Superior temporal gyrus (tissue), 1 donor: ENCODE results near the gene PTRH2.

ENCODE experiments used
- DNase-seq: peaks from one replicate; pipeline ENCODE4 v3.0.0-alpha.2; 2016; ENCODE audit errors: extremely low spot score

PTRH2 gene

DNA sequence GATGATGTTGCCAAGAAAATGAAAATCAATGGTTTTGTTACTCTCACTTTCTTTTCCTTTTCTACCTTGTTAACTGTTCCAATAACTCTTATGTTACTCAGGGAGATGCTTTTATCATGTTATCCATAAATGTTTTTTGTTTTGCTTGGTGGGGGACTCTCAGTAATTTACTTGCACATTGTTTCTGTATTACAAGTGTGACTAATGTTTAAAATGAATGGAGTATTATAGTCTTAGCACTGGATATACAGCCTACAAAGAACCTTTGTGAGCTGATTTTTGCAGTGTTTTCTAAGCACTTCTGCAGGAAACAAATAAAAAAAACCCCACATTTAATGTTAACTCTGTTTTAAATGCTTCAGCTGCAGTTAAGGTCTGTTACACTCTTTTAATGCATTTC, 12.3 kb upstream of the PTRH2 start:
- peak; percentile 84 for DNase-seq

DNA sequence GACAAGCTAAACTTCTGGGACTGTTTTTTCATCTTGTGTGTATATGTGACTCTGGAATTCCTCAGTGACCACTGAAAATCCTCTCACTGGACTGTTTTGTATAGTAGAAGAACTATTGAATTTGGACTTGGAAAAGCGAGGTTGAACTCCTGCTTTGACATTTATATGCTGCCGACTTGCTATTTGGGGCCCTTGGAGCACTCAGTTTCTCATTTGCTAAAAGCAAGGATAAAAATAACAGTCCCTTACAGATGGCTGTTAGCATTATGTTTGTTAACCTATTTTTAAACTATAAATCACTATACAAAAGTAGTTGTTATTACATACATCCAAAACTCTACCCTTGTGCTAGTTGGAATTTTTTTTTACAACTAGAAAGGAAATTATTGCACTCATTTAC, 9.2 kb upstream of the PTRH2 start:
- DNase-seq = no peak

DNA sequence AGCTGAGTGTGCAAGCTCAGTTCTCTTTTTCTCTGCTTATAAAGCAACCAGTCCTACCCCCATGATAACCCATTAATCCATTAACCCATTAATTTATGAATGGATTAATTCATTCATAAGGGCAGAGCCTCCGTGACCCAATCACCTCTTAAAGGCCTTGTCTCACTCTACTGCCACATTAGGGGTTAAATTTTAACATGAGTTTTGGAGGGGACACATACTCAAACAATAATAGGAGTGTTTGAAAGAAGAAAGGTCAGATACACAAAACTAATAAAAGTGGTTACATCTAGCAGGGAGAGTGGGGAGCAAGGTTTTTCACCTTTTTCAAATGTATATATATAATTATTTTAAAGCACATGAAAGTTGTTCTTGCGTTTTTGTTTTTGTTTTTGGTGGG, 7.0 kb upstream of the PTRH2 start:
- no peak for DNase-seq

DNA sequence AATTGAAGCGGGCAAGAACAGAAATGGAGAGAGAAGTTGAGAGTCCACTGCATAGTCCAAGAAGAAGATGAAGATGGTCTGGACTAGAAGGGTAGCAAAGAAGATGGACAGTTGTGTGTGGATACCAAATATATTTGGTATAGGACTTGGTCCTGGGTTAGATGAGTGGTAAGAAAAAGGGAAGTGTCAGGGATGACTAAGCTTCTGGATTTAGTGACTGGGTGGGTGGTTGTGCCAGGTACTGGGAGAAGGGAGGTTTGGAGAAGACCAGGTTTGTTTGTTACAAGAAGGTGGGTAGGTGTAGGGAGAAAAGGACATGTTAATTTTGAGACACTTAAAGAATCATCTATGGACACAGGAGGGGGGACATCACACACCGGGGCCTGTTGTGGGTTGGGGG, 5.6 kb upstream of the PTRH2 start:
- DNase-seq = no peak

DNA sequence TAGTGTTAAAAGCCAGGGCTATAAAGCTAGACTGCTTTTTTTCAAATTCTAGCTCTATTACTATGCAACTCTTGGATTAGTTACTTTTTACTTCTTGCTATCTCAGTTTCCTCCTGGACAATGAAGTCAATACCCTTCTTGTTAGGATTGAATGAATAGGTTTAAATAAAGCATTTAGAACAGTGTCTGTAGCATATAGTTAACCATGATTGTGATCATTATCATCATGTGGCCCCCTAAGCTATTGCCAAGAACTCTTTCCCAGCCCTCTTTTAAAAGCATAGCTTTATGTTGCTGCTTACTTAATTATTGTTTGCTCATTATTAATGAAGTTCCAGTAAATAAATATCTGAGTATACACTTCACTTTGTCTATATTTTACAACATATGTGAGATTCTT, 4.7 kb upstream of the PTRH2 start:
- no peak for DNase-seq

DNA sequence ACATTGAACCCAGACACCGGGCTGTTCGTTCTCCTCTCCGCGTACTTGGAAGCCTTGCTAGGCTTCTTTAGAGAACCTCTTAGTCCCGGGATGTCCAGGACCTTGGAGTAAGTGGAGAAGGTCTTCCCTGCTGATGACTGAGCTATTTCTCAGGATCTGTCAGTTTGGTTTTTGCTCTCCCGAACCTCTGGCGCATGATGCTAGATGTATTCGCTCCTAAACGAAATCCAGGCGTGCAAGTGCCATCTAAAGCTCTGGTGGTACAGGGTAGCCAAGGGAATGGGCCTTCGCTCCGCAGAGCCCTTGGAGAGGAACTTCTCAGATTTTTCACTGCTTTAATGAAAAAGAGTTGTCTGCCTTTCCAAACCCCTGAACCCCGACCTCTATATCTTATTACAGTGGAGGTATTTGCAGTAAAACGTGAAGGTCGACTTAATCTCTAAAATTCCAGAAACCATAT, 771 bp upstream of the PTRH2 start:
- DNase-seq = no peak

DNA sequence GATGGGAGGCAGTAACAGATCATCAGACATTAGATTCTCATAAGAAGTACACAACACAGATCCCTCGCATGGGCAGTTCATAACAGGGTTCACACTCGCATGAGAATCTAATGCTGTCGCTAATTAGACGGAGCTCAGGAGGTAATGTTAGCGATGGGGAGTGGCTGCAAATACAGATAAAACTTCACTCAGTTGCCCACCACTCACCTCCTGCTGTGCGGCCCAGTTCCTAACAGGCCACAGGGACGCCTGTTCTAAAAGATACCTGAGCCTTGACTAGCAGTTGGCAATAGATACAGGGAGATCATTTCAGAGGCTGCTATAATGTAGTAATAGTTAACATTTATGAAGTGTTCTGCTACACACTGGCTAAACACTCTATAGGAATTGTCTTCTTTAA, 4.9 kb downstream of the PTRH2 start:
- no peak for DNase-seq

DNA sequence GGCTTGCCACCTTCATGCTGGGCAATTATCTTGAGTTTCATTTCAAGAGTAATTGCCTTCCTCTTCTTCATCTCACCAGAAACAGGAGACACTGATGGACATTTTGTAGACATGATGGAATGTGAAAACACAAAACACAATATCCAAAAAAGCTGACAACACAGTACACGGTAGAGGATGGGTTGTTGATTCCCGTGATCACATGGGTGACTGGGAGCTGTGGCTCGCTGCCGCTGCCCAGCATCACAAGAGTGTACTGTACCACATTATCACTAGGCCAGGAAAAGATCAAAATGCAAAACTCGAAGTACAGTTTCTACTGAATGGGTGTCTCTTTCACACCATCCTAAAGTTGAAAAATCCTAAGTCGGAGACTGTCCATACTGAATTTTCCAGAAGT, 7.4 kb downstream of the PTRH2 start:
- DNase-seq = no peak

DNA sequence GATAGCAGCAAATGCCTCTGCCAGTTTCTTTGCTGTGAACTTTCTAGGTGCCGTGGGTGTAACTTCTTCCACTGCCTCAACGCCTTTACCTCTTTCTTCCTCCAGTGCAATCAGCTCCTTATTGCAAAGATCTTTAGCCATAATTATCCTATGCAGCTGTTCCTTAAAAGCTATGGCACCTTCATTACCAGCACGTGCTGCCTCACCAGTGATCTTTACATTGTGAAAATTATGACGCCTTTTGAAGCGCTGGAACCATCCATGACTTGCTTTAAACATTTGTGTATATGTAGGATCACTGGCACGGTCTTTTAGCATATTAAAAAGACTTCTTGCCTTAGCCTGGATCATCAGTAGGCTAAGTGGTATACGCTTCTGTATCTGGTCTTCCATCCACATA, 8.0 kb downstream of the PTRH2 start:
- no peak for DNase-seq

DNA sequence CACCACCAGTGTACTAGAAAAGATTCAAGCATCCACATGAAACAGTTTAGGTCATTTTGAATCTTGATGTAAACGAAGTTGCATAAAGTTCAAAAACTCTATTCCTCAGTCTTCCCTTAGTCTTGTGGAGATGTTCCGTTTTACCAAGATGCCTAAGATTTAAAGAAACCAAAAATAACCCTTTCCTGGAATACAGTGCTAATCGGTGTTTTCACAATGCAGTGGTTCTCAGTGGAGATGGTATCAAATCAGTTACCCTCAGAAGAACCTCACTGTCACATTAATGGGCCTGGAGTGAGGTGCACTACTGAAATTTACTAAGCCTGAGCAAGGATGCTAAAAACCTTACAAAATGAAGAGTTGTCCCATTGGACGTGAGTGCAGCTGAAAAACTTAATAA, 9.1 kb downstream of the PTRH2 start:
- no peak for DNase-seq

DNA sequence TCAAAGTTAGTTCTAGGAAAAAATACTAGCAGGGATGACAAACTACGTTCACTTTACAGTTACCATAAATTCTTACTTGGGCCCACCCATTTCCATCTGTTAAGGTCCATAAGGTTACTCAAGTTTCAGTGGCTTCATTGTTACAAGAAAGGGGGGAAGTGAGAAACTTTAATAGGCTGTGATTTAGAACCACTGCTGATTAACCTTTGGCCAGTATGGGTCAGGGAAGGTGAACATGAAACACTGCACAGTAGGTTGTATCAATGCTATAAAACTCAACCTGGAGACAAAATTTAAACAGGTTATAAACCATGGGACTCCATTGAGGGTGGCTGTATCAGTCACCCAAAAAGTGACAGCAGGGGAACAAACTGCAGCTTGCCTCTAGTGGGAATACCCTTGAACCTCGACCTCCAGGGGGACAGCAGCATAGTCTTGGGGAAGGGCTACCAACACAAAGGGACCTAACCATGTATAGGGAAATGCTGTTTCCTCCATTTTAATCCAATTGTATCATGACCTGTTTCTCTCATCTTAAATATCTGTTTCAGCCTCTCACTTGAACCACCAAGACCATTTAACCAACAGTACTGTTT, 10.4 kb downstream of the PTRH2 start:
- no peak for DNase-seq

DNA sequence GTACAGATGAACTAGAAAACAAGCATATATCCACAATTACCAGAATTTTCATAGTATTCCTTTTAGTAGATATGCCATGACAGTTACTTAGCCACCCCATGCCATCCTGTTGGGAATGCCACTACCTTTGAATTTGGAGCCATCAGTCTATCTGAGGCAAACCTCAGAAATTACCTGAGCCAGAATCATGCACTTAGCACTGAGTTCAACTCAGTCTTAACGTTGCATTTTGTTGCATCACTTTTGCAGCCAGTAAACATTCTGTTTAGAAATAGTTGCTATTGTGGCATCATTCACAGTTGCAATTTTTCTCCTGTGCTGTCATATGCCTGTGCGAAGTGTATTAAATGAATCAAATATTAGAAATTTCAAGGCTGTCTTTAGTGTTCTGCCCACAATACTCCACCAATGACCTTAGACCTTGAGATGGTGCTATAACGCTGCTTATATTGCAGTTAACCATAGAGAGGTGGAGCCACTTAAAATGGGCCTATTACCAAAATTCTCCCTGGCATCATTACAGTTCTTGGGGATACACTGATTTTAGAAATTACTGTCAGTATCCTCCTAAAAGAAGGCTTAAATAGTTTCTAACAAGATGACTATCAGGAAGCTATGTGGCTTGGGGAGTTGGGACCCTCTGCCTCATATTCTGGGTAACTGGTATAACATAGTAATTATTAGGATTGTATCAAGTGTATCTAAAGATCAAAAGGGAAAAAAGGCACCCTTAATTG, 11.1 kb downstream of the PTRH2 start:
- no peak for DNase-seq

DNA sequence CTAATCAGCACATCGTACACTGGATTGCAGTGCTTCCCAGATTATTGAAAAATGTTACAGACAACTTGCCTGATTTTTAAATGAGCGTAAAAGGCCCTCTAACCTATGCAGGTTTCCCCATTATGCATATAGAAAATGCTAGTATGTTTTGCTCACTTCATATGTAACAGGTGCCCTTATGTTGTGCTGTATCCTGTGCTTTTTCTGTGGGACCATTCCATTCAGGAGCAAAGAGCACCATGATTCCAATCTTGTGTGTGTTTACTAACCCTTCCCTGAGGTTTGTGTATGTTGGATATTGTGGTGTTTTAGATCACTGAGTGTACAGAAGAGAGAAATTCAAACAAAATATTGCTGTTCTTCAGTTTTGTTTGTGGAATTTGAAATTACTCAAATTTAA, 12.9 kb downstream of the PTRH2 start:
- DNase-seq = no peak

DNA sequence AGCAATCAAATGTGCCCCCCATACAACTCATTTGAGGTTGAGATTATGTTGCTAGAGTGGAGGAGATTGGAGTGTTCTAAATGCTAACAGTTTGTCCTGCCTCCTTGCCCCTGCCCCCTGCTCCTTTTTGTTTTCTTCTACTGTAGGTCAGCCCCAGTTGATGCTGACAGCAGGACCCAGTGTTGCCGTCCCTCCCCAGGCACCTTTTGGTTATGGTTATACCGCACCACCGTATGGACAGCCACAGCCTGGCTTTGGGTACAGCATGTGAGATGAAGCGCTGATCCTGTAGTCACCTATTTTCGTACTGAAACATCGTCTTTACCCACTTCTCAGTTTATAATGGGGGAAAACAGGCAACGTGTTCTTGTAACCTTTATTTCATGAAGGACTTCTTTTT, 13.6 kb downstream of the PTRH2 start:
- DNase-seq = no peak

DNA sequence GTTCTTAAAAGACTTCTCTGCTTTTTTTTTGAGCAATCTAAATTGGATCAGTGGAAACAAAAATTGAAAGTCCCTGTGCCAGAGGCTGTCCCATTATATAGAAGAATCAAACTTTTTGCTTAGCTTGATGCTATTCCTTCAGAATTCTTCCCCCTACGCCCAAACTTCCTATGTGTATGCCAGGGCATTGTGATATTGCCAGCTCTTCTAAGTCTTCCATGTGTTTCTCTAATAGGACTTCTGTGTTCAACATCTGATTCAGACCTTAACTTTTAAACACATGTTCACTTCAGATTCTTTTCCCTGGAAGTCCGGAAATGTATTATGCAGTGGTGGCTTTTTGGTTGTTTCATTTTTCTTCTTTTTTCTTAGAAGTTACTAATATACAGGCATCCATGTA, 18.7 kb downstream of the PTRH2 start:
- DNase-seq = no peak

DNA sequence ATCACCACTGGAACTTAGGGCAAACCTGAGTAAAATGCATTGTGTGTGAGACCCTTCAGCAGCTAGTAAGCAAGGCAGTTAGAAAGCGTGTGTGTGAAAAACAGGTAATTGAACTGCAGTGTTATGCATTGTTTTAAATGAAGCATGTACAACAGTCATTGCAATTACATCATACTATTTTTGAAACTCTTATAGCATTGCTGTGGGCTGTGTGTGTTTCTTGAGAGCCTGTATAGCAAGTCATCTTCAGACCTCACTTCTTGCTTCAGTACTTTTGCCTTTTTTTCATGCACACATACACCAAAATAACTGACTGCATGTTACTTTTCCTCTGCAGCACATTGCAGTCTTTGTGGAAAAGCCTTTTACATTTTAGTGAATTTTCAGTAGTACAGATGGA, 19.2 kb downstream of the PTRH2 start:
- DNase-seq = no peak

DNA sequence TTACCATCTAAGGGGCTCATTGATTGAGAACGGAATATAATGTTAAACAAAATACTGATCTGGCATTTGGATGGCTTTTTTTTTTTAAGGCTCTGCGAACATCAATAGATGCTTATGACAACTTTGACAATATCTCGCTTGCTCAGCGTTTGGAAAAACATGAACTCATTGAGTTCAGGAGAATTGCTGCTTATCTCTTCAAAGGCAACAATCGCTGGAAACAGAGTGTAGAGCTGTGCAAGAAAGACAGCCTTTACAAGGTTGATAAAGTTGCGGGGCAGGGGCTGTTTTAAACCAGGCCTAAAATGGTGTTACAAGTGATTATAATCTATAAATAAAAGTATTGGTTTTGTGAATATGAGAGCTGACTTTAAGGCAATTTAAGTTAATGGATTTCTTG, 22.3 kb downstream of the PTRH2 start:
- DNase-seq = no peak

DNA sequence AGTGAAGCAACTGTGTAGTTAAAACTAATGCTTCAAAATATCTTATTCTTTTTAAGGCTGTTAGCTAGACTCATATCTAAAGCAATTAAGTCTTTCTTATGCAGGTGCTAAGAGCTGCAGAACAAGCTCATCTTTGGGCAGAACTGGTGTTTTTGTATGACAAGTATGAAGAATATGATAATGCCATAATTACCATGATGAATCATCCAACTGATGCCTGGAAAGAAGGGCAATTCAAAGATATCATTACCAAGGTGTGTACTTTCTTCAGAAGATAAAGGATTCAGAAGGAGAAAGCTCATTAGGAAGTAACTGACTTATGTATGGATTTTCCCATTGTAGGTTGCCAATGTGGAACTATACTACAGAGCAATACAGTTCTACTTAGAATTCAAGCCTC, 23.9 kb downstream of the PTRH2 start:
- no peak for DNase-seq

DNA sequence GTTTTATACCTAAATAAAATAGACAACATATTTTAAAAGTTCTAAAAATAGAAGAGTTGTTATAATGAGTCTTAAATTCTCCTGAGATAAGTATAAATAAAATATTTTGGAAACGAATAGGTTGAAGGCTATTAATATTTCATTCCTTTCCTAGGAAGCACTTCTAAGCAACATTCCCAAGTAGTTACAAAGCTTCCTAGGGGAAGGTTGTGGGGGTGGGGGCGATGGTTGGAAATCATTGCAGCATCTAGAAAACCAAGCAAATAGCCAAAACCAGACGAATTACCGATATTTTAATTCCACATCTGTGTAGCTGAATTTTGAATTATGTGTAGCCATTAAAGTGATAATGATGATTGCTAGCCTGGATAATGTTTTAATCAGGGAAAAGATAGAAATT, 26.9 kb downstream of the PTRH2 start:
- no peak for DNase-seq

DNA sequence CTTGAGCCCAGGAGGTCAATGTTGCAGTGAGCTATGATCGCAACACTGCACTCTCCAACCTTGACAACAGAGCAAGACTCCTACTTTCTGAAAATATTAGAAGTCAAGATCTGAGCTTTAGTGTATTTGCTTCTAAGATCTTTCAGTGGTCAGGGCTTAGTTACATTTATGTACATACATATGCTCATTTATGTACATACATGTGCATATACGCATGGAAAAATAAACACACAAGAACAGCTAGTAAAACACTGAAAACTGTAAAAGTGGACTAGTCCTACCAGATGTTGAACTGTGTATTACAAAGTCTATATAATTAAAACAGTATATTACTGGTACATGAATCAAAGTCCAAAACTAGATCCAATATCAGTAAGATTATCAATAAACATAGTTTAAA, 28.3 kb downstream of the PTRH2 start:
- DNase-seq = no peak

DNA sequence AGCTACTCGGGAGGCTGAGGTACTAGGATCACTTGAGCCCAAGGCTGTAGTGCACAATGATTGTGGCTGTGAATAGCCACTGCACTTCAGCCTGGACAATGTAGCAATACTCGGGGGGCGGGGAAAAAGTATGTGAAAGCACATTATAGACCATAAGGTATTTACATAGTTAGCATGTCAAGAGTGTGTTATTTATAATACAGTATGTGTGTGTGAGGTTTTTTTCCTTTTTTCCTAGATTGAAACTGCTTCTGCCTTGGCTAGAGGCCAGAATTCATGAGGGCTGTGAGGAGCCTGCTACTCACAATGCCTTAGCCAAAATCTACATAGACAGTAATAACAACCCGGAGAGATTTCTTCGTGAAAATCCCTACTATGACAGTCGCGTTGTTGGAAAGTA, 30.5 kb downstream of the PTRH2 start:
- DNase-seq = no peak

DNA sequence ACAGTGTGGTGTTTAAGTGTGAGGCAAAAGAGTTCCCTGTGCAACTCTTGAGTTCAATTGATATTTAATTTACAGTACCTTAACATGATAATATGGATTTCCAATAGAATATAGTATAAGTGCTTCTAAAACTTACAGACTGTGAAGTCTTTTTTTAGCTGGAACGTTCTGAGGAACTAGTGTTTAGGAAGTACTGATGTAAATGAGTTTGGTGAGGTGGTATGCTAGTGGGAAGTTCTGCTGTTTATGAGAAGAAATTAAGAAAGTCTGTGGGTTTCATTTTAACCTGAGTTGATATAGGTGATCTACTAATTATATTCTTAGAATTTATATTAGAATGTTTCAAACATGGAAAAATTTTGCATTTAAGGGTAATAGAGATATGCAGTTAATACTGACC, 32.0 kb downstream of the PTRH2 start:
- no peak for DNase-seq

DNA sequence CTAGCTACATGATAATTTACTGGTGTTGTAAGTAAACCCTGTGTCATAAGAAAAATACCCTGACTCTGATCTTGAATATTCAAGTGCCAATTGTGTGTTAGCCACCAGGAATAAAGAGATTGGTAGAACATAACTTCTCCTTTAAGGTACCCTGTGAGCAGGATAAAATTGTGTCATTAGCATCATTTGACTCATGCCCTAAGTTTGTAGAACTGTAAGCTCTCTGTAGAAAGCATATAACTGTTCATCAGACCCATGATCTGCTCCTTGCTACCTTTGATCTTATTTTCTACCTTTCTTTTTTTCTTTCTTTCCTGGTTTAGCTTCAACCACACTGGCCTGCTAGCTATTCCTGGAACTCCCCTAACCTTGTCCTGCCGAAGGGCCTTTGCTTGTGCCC, 35.8 kb downstream of the PTRH2 start:
- DNase-seq = no peak

DNA sequence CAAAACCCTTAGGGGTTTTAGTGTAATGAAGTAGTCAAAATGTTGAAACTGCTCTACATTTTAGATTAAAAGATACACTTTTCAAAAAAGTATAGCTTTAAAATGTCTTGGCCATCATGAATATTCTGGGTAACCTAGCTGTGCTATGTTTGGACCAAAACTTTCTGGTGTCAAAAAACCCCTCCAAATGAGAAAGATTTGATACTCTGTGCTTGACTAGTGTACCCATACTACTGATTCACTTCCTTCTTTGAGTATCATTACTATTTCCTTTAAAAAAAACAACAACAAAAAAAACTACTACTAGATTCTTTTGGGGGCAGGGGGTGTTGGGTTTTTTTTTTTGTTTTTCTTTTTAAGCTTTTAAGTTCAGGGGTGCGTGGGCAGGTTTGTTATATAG, 37.3 kb downstream of the PTRH2 start:
- DNase-seq = no peak
